Measurements from ENCODE around the gene PRAME.

Gene PRAME

DNA sequence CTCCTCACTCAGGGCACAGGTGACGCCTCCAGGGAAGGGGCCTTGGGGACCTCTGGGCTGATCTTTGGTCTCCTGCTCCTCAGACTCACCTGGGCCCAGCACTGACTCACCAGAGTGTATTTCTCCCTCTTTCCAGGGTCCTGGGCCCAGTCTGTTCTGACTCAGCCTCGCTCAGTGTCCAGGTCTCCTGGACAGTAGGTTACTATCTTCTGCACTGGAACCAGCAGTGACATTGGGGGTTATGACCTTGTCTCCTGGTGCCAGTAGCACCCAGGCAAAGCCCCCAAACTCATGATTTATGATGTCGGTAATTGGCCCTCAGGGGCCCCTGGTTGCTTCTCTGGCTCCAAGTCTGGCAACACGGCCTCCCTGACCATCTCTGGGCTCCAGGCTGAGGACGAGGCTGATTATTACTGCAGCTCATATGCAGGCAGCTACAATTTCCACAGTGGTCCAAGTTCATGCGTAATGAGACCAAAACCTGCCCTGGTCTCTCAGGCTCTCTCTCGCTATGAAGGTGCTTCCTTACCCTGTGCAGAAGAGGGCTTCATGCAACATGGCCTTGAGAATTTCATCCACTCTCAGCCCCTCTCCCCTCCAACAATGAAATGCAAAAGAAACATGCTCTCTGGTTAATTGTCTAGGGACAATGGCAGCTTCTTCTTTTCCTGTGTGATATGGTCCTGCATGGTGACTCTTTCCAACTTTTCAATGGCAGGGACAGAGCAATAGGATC, 21.0 kb upstream of the PRAME start:
- no peak for DNase-seq

GRCh38 chr22:22578702-22579424, 19.8 kb upstream of the PRAME start:
- DNase-seq: no peak

DNA sequence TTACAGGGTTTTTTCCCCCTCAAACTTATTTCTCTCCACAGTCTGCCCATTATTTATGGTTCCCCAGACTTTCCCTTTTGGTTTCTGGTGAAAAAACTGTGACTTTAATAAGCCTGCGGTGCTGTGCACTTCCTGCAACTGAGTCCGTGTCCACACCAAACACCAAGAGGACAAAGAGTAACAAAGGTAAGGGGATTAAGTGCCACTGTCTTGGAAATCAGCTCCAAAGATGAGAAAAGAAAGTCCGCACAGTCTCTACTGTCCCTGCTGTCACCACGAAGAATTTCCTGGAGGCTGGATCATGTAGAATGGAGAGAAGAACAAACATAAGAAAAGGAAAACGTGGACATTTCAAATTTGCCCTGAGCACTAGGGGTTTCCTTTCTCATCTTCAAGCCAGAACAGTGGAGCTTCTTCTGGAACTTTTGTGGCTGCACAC, 17.9 kb upstream of the PRAME start:
- DNase-seq: no peak

DNA sequence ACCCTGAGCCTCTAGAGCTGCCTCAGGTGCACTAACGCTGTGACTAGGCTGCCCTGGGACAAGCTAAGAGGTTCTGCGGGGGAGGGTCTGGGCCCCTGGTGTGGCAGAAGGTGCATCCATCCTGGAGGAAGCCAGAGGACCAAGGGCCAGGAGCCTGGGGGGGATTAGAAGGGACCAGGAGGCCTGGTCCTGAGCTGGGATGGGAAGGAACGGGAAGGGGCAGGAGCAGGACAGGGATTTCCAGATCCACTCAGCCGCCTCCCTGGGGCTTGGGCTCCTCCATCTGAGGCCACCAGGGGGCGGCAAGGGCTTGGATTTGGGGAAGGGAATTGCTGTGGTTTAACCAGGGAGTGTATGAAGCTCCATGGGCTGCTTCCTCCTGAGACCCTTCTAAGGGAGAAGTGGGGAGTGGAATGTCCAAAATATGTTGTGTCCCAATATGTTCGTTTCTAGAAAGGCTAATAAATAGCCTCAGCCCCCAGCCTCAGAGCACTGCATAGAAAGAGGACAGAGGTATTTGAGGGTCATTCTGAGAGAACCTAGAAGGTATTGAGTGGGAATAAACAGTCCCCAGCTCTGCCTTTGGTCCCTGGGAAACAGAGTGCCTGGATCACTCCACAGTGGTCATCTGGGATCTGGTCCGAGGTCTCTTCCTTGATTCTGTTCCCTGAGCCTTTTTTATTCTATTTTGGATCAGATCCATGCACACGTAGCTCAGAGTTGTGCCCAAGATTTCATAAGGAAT, 17.4 kb upstream of the PRAME start:
- DNase-seq: no peak

DNA sequence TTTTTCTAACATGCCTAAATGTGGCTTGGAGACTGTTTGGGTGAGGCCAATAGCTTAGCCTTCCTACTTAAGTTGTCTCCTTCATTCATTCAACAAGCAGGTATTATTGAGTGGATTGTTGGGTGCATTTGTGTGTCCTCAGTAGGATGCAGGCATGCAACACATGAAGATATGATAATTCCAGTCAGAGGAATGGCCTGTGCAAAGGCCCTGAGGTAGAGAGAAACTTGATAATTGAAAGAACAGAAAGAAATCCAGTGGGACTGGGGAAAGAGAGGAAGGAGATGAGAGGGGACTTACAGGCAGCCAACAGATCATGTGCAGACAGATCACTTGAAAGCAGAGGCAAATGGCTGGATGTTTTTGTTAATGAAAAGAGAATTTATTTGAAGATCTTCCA, 15.3 kb upstream of the PRAME start:
- no peak for DNase-seq

GRCh38 chr22:22573047-22573889, 14.2 kb upstream of the PRAME start:
- no peak for DNase-seq

DNA sequence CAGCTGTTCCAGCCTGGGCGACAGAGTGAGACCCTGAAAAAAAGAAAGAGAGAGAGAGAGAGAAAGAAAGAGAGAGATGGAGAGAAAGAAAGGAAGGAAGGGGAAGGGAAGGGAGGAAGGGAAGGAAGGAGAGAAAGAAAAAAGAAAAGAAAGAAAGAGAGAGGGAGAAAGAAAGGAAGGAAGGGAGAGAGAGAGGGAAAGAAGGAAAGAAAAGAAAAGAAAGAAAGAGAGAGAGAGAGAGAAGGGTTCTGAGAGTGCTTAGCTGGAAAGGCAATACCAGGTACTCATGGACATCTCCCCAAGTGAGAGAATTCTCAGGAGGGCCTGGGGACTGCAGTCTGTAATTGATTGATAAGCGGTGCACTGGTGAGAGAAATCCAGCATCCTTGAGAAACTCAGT, 12.8 kb upstream of the PRAME start:
- DNase-seq: no peak

GRCh38 chr22:22571429-22571828, 12.4 kb upstream of the PRAME start:
- DNase-seq: no peak

DNA sequence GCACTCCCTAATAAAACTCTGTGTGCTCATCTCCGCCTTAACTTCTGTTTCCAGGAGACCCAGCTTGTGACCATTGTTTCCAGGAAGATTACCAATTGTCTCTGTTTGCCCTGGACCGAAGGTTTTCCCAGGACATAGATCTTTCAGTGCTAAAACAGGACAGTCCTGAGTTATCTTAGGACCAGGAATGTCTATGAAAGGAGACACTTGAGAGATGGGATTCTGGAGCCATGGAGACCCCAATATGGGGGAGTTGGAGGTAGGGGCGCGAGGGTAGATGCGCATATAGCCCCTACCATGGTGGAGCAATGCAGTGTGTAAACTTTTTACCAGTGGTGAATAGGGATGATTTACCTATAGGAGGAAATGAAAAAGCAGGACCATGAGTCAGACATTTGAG, 10.2 kb upstream of the PRAME start:
- DNase-seq: no peak

GRCh38 chr22:22565981-22566380, 6.9 kb upstream of the PRAME start:
- no peak for DNase-seq

DNA sequence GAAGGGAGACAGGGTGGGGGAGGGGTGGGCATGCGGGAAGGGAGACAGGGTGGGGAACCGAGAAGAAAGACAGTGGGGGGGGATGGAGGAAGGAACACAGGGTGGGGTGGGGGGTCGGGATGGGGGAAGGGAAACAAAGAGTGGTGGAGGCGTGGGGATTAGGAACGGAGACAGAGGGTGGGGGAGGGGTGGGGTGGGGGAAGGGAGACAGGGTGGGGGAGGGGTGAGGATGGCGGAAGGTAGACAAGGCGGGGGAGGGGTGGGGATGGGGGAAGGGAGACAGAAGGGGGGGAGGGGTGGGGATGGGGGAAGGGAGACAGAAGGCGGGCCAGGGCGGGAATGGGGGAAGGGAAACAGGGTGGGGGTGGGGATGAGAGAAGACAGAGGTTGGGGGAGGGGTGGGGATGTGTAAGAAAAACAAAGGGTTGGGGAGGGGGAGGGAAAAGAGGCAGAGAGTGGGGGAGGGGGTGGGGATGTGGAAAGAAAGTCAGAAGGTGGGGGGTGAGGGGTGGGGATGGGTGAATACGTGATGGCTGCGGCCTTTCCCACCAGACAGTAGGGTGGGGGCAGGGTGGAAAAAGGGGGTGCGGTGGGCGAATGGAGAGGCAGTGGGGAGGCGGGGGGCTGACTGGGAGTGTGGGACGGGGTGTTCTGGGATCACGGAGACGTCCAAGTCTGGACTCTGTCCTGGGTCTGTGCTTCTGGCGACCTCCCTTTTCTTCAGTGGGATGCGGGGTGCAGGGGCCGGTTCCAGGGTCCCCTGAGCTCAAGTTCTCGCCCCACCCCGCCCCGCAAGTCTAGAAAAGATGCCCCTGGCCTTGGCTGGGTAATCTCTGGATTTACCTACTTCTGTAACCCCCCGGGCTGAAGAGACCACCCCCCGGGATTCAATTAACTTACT, 744 bp downstream of the PRAME start:
- DNase-seq: no peak

DNA sequence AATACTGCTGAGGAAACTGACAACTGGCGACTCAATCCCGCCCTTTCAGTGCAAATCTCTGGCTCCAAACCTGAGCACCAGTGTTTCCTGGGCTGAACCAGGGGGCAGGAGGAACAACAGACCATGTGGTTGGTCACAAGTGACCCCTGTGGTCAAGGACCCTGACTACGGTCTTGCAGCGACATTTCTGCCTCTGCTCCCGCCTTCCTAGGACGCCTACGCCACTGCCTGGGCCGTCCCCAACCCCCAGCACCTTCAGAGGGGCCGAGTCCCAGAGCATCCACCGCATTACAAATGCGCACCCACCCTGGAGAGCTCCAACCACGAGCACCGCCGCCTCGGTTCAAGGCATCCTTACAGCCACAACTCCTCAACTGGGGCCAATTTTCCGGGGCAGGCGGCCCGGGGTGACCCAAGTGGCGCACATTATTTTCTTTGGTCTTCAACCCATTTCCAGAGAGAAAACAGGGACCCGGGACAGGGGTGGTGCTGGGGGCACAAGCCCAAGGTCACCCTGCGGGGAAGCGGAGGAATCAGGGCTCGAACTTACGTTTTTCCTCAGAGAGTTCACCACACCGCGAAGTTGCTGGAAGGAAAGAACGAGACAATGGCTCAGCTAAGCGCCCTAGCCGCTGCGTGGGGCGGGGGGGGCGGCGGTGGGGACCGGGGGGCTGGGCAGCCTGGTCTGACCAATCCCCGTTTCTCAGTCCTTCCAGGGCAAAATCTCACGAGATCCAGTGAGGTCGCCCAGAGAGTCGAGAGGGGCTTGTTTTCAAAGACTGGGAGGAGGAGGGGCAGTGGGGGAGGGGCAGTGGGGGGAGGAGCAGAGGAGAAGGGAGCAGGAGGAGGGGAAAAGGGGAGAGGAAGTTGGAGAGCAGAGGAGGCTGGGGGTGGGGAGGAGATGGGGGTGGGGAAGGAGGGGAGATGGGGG, 1.8 kb downstream of the PRAME start:
- no peak for DNase-seq

DNA sequence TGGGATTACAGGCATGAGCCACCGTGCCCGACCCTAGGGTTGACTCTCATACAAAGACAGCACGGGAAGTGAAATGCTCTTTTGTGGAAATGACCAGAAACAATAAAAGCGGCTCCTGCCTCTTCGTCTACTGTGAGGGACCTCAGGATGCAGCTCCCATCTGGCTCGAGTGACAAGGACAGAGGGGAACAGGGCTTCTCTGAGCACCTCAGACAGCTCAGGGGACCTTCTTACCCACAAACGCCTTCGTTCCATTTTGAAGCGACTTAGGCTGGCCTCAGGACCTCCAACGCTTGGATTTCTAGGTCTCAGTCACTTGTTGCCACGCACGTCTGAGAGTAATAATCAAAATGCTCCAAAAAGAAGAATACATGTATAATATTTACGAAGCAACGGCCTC, 2.5 kb downstream of the PRAME start:
- no peak for DNase-seq

- DNase-seq: no peak
Observed at GRCh38 chr22:22555596-22555995, 3.5 kb downstream of the PRAME start.

- DNase-seq: no peak
Observed at GRCh38 chr22:22554587-22555284, 4.3 kb downstream of the PRAME start.

DNA sequence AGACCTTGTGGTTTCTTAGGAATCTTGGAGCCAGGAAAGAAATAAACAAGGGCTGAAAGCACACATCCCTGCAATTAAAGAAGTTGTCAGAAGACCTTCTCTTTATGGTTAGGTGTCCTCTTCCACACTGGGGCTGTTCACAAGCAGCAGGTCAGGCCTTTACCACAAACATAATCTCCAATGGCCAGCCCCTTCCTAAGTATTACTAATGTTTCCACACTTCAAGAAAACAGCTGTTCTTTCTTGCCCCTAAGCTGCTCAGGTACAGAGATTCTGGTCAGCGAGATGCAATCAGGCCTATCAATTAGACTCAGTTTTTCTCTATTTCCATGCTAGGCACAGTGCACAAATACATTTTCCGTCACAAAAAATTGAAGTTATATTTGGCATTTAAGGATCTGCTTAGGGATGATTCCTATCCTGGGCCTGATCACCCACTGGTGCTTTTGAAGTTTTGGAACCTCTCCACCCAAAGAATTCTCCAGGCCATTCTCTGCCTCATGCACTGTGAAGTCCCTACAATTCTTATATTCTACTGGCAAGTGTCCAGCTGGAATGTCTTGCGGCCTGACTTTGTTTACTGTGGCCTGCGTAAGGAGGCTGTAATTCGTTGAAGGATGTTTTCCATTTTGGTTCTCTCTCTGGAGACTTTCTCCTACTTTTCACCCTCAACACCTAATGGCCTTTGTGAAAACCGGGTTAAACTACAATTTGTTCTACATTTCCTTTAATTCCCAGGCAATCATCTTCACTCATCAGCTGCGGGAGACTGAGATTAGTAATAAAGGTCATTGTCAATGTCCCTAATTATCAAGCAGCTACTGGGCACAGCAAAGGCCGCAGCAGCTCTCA, 5.1 kb downstream of the PRAME start:
- no peak for DNase-seq

- DNase-seq: no peak
Observed at GRCh38 chr22:22553141-22553540, 5.9 kb downstream of the PRAME start.

DNA sequence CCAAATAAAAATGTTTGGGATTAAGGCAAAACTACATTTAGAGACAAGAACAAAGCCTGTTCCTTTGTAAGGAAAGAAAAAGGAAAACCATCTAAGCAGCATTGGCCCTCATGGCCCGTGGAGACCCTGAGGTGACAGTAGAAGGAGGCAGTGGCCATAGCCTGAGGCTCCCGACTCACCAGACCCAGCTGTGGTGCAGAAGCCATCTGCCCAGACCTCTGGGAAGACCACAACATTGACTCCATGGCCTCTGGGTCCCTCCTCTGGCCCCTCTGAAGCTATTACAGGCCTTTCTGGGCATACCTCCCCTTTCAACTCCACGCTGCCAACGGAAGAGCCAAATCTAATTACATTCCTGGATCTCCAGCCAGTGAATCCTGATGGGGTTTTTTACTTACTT, 6.4 kb downstream of the PRAME start:
- DNase-seq: no peak

Measured in cerebellar nuclear complex (tissue), 1 donor.